Astrocyte (in vitro differentiated cells and primary cell): ENCODE measurements around the gene VWF. TPM values are rescaled to one million over a fixed set of nuclear protein-coding genes. Genes with fewer than 3 reads are reported as not detected.

ENCODE experiments used
- DNase-seq: peaks from one replicate; pipeline ENCODE4 v3.0.0-alpha.2; 2010; ENCODE audit warnings: low read depth
- FAIRE-seq: peaks from 2 replicates; lab custom pipeline; 2011; peaks lifted over from hg19 to GRCh38; lab: Jason Lieb, UNC
- H2AFZ ChIP-seq: 2 replicates; pipeline ENCODE4 v1.6.0; 2012; ENCODE audit warnings: low read depth, low read length, inconsistent platforms
- H3K27ac ChIP-seq: 2 replicates; pipeline ENCODE4 v1.5.1; 2011; ENCODE audit warnings: low read depth, low read length, inconsistent platforms
- H3K27me3 ChIP-seq: 2 replicates; pipeline ENCODE4 v1.6.0; 2011; ENCODE audit warnings: low read length, inconsistent platforms; ENCODE audit not compliant: insufficient read depth
- H3K36me3 ChIP-seq: 2 replicates; pipeline ENCODE4 v1.5.1; 2011; ENCODE audit warnings: low read length, inconsistent platforms; ENCODE audit not compliant: insufficient read depth
- H3K4me1 ChIP-seq: 2 replicates; pipeline ENCODE4 v1.5.1; 2011; ENCODE audit warnings: low read length, inconsistent platforms; ENCODE audit not compliant: insufficient read depth
- H3K4me2 ChIP-seq: 2 replicates; pipeline ENCODE4 v1.6.0; 2012; ENCODE audit warnings: low read length, inconsistent platforms
- H3K4me3 ChIP-seq: 2 replicates; pipeline ENCODE4 v1.5.1; 2011; ENCODE audit warnings: low read depth, mild to moderate bottlenecking, low read length, inconsistent platforms; ENCODE audit not compliant: insufficient read depth
- H3K79me2 ChIP-seq: 2 replicates; pipeline ENCODE4 v1.6.0; 2012; ENCODE audit warnings: mild to moderate bottlenecking, low read length, inconsistent platforms; ENCODE audit not compliant: insufficient read depth
- H3K9ac ChIP-seq: 2 replicates; pipeline ENCODE4 v1.6.0; 2012; ENCODE audit warnings: mild to moderate bottlenecking, low read length, inconsistent platforms
- H3K9me3 ChIP-seq: 2 replicates; pipeline ENCODE4 v1.5.1; 2012; ENCODE audit warnings: low read depth, mild to moderate bottlenecking, low read length, inconsistent platforms; ENCODE audit not compliant: insufficient read depth
- H4K20me1 ChIP-seq: 2 replicates; pipeline ENCODE4 v1.6.0; 2012; ENCODE audit warnings: low read length, inconsistent platforms; ENCODE audit not compliant: insufficient read depth
- H3K27ac Mint-ChIP-seq: one replicate; pipeline ENCODE4 v1.8.0; 2021; ENCODE audit warnings: mild to moderate bottlenecking, mixed read lengths; ENCODE audit not compliant: unreplicated experiment
- H3K27me3 Mint-ChIP-seq: one replicate; pipeline ENCODE4 v1.8.0; 2021; ENCODE audit warnings: low read depth, mixed read lengths; ENCODE audit not compliant: unreplicated experiment
- H3K36me3 Mint-ChIP-seq: one replicate; pipeline ENCODE4 v1.8.0; 2021; ENCODE audit warnings: low read depth, mixed read lengths; ENCODE audit not compliant: unreplicated experiment
- H3K4me1 Mint-ChIP-seq: one replicate; pipeline ENCODE4 v1.8.0; 2021; ENCODE audit warnings: low read depth, mixed read lengths; ENCODE audit not compliant: unreplicated experiment
- H3K4me3 Mint-ChIP-seq: one replicate; pipeline ENCODE4 v1.8.0; 2021; ENCODE audit warnings: mild to moderate bottlenecking, moderate library complexity, mixed read lengths; ENCODE audit not compliant: unreplicated experiment
- H3K9me3 Mint-ChIP-seq: one replicate; pipeline ENCODE4 v1.8.0; 2021; ENCODE audit warnings: mild to moderate bottlenecking, mixed read lengths; ENCODE audit not compliant: unreplicated experiment
- EZH2 ChIP-seq: IDR thresholded peaks from 2 replicates; pipeline ENCODE4 v1.6.1; 2012; ENCODE audit warnings: mild to moderate bottlenecking, low read length, inconsistent platforms; ENCODE audit not compliant: insufficient read depth
- total RNA-seq: library from RNA; stranded (reverse); gene quantifications from 2 replicates; pipeline ENCODE4 v1.2.1, GENCODE V29; 2021
- TF ChIP-seq, protein P1 (sequence below): IDR thresholded peaks from 2 replicates; pipeline ENCODE4 v1.5.1; 2011; ENCODE audit warnings: low read depth, mild to moderate bottlenecking, inconsistent platforms, low read length, moderate library complexity; ENCODE audit not compliant: insufficient read depth

The VWF gene
- total RNA-seq, 1 donor from 2014 or later, result 0.23 TPM

DNA sequence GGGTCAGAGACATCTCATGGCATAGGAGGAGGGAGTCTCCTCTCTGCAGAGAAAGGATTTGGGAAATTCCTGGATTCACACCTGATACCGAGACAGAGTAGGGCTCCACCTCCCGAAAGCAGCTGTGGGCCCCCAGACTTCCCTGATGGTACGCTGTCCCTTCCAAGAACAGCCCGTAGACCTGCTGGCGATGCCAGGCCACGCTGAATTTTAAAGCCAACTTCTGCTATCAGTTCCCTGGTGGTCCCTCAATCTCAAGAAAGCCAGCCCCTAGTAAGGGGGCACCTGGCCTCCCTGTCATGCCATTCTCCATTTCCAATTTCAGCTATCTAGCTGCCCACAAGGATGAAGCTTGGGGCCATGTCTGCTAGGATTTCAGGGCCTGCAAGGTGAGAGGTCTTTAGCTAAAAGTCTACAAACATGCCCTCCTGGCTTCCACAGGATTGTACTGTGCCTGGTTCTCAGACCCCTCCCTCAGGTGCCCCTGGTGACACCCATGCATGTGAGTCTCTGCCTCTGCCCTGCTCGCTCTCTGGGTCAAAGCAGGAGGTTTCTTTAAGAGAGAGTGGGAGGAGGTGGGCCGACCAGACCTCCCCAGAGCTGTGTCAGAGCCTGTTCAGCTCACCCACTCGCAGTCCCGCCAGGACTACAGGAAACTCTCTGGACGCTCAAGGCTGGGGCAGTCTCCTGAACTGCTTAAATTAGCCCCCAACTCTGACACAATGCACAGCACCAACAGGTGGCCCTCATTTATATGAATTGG, 209.9 kb downstream of the VWF start:
- no peak overlapping the region for H3K4me3 ChIP-seq
- no peaks in the 10 kb centered on the region for H3K27me3 ChIP-seq
- Mint-ChIP-seq H3K27me3 (peaks cover 46% of the 10 kb centered on the region), H3K4me3 (peak overlapping the region; percentile 54), H3K27ac (no peak overlapping the region), H3K9me3 (no peaks in the 10 kb centered on the region), H3K4me1 (peaks cover 6% of the 10 kb centered on the region), H3K36me3 (peaks cover 2% of the 10 kb centered on the region)
- no peaks in the 10 kb centered on the region for H4K20me1 ChIP-seq
- no peak overlapping the region for H2AFZ ChIP-seq
- TF ChIP-seq, protein P1, sequence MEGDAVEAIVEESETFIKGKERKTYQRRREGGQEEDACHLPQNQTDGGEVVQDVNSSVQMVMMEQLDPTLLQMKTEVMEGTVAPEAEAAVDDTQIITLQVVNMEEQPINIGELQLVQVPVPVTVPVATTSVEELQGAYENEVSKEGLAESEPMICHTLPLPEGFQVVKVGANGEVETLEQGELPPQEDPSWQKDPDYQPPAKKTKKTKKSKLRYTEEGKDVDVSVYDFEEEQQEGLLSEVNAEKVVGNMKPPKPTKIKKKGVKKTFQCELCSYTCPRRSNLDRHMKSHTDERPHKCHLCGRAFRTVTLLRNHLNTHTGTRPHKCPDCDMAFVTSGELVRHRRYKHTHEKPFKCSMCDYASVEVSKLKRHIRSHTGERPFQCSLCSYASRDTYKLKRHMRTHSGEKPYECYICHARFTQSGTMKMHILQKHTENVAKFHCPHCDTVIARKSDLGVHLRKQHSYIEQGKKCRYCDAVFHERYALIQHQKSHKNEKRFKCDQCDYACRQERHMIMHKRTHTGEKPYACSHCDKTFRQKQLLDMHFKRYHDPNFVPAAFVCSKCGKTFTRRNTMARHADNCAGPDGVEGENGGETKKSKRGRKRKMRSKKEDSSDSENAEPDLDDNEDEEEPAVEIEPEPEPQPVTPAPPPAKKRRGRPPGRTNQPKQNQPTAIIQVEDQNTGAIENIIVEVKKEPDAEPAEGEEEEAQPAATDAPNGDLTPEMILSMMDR, result no peak
- TF ChIP-seq EZH2, result no peak
- H3K9me3 ChIP-seq, result no peaks in the 10 kb centered on the region
- FAIRE-seq, result no peak
- no peak overlapping the region for H3K4me2 ChIP-seq
- H3K36me3 ChIP-seq, result no peaks in the 10 kb centered on the region
- no peak for DNase-seq
- no peaks in the 10 kb centered on the region for H3K4me1 ChIP-seq
- no peak overlapping the region for H3K9ac ChIP-seq
- H3K27ac ChIP-seq, result no peak overlapping the region
- H3K79me2 ChIP-seq, result no peaks in the 10 kb centered on the region

DNA sequence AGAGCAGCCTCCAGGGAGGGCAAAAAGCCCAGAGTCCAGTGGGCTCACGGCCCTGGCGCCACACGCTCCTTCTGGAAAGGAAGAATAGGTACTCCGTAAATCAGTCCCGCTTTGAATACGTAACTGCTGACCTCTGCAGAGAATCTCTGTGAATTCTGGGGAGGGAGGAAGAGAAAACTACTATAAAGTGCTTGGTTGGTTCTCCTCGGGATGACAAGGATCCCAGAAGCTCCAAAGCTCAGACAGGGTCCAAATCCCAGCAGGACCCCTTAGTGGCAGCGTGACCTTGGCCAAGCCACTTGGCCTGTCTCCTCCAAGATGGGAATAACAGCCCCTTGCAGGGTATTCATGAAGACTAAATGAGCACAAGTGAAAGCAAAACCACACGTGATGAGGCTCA, 211.1 kb downstream of the VWF start:
- DNase-seq (no peak), FAIRE-seq (no peak)
- H3K27ac ChIP-seq, result no peak overlapping the region
- TF ChIP-seq, protein P1, result no peak
- TF ChIP-seq EZH2, result no peak
- no peaks in the 10 kb centered on the region for H3K27me3 ChIP-seq
- H4K20me1 ChIP-seq, result no peaks in the 10 kb centered on the region
- H3K9me3 ChIP-seq, result no peaks in the 10 kb centered on the region
- Mint-ChIP-seq H3K4me1 (peaks cover 6% of the 10 kb centered on the region), H3K9me3 (no peaks in the 10 kb centered on the region), H3K4me3 (no peak overlapping the region), H3K36me3 (no peaks in the 10 kb centered on the region), H3K27me3 (peaks cover 50% of the 10 kb centered on the region), H3K27ac (no peak overlapping the region)
- no peaks in the 10 kb centered on the region for H3K36me3 ChIP-seq
- no peaks in the 10 kb centered on the region for H3K4me1 ChIP-seq
- H3K79me2 ChIP-seq, result no peaks in the 10 kb centered on the region
- no peak overlapping the region for H3K4me3 ChIP-seq
- no peak overlapping the region for H2AFZ ChIP-seq
- H3K9ac ChIP-seq, result no peak overlapping the region
- H3K4me2 ChIP-seq, result no peak overlapping the region
